Measurements from ENCODE around the gene MAST4.

DNA sequence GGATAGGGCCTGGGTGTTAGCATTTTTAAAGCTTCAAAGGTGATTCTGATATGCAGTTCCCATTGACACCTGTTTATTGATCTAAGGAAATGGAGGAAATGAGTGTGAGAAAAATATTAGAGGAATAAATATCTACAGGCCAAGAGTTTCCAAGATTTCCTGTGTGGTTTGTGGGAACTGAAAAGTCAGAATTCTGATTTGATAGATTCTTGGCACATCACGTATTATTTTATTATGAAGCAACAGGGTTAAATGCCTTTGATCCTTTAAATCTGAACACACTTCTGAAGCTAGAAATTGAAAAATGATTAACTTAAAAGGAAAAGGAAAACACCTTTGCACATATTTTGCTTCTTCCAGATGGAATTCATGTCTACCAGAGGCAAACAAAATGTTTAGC is 486.7 kb downstream of the MAST4 start:
- TF ChIP-seq, protein P1, sequence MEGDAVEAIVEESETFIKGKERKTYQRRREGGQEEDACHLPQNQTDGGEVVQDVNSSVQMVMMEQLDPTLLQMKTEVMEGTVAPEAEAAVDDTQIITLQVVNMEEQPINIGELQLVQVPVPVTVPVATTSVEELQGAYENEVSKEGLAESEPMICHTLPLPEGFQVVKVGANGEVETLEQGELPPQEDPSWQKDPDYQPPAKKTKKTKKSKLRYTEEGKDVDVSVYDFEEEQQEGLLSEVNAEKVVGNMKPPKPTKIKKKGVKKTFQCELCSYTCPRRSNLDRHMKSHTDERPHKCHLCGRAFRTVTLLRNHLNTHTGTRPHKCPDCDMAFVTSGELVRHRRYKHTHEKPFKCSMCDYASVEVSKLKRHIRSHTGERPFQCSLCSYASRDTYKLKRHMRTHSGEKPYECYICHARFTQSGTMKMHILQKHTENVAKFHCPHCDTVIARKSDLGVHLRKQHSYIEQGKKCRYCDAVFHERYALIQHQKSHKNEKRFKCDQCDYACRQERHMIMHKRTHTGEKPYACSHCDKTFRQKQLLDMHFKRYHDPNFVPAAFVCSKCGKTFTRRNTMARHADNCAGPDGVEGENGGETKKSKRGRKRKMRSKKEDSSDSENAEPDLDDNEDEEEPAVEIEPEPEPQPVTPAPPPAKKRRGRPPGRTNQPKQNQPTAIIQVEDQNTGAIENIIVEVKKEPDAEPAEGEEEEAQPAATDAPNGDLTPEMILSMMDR (IDR thresholded peaks at IDR 0.05) = no peak
- no peak for TF ChIP-seq POLR2A (IDR thresholded peaks at IDR 0.05)

Measured in uterus (tissue), 2 donors.